ENCODE results near the gene WDR45B.
"Not testable (repeated sequence)": the region's sequence is repeated elsewhere in the genome, so short reads cannot be mapped to it uniquely, and the experiment has no call there.

WDR45B gene

DNA sequence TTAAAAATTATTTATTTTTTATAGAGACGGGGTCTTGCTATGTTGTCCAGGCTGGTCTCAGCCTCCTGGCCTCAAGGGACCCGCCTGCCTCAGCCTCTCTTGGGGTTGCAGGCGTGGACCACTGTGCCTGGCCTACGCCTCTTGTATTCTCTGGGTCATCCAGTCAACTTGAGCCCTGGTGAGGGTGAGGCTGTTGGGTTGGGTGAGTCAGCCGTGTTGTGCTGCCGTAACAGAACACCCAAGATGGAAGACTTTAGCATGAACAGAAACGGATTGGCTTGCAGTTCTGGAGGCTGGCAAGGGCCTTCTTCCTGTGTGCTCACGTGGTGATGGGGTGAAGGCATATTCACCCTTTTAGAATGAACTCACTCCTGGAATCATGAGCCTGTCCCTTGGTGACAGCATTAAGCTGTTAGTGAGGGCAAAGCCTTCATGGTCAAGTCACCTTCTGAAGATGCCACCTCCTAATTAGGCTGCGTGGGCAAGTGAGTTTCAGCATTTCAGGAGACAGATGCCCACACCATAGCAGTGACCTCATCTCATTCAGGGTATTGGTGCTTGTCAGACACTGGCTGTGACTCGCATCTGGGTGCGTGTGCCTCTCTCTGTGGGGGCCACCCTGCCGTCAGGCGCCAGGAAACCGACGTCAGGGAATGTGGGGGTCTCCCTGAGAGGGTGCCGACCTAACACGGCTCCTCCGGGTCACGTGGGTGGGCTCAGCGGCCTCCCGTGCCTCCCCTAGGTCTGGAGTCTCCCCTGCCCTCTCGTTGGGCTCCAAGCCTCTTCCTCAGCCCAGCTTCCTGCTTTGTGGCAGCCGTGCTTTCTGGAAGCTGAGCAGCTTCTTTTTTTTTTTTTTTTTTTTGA is 49.8 kb downstream of the WDR45B start:
- DNase-seq = no peak

DNA sequence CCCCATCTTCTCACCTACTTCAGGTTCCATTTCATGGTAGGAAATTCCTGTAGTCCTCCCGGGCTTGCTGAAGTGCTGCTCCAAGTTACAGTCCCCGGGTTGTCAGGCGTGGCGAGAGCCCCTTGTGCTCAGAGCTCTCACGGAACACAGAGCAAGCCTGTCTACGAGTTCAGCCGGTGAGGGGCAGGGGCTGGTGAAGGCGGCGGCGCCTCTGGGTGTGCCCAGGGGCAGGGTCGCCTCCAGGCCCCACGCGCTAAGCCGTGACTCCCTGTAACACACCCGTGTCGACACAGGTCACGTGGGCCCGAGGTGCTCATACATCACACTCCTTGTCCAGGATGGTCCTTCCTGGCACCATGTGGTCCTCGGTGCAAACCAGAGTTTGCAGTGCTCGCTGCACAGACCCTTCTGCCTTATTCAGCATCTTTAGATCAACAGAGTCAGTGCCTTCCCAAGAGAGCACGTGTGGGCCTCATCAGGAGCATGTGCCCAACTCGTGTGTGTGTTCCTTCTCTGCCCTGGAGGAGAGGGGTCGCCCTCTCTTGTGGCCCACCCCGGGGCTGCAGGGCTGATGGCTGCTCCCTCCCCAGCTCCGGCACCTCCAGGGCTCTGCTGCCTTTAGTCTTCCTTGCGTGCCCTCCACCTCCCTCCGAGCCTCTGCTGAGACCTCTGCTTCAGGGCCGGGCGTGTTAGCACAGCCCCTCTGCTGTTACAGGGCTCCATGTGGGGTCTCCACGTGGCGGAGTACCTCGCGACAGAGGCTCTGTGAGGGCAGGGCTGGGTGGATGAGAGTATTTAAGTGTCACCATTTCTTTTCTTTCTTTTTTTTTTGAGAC is 51.2 kb downstream of the WDR45B start:
- no peak for DNase-seq

DNA sequence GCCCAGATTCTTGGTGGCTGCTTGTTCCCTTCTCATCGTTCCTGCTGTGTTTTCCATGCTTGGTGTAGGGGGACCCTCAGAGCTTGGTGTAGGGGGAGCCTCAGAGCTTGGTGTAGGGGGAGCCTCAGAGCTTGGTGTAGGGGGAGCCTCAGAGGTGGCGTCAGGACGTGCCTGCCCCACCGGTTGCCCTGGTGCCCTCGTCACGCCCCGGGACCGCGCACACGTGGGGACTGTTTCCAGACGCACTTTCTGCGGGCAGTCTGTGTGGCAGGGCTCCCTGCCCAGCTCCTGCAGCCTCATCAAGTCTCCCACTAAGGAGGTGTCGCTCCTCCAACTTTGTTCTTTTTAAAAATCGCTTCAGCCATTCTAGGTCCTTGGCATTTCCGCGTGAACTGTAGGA is 51.9 kb downstream of the WDR45B start:
- no peak for DNase-seq

DNA sequence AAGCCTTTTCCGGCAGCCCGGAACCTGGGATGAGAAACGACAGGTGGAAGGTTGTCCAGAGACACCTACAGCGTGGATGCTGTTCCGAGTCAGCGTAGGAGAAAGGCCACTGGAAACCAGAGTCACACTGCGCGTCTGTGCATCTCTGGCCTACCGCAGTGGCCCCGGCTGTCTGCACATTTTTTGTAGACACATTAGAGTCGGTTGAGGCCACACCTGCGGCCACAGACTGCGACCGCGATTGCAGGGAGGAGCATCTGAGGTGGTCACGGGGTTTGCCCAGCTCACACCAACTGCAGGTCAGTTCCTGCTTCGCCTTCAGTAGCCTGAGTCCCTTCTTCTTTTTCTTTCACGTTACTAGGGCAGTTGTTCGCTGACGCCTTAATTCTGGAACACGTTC is 52.4 kb downstream of the WDR45B start:
- DNase-seq = no peak

DNA sequence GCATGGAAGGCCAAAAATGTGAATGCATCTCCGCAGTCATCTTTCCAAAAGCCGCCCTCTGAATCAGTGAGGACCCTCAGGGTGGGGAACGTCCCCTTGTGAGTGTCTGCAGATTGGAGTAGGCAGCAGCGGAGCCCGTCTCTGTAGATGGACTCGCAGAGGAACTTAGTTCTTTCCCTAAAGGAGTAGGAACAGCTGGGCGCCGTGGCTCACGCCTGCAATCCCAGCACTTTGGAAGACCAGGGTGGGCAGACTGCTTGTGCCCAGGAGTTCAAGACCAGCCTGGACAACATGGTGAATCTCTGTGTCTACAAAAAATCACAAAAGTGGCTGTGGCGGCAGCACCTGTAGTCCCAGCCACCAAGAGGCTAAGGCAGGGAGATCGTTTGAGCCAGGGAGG is 53.7 kb downstream of the WDR45B start:
- DNase-seq = no peak

DNA sequence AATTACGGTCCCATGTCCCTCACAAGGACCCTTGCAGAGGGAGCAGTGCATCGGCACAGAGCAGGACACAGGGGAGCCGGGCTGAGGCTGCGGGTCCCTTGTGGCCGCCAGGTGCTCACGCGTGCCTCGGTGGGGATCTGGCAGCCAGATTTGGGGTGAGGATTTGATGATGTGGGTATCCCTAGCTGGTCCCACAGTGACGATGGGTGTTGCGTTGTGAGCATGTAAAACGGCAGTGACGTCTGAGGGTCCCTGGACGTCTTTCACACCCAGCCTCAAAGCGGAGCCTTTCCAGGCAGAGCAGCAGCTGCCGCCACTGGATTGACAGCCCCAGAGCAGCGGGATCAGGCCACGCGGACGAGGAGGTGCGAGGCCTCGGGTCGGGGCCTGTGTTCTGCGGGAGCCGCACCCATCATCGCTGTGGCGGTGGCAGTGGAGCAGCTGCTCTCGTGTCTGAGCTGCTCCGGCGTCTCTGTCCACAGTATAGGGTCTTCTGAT is 54.6 kb downstream of the WDR45B start:
- no peak for DNase-seq

DNA sequence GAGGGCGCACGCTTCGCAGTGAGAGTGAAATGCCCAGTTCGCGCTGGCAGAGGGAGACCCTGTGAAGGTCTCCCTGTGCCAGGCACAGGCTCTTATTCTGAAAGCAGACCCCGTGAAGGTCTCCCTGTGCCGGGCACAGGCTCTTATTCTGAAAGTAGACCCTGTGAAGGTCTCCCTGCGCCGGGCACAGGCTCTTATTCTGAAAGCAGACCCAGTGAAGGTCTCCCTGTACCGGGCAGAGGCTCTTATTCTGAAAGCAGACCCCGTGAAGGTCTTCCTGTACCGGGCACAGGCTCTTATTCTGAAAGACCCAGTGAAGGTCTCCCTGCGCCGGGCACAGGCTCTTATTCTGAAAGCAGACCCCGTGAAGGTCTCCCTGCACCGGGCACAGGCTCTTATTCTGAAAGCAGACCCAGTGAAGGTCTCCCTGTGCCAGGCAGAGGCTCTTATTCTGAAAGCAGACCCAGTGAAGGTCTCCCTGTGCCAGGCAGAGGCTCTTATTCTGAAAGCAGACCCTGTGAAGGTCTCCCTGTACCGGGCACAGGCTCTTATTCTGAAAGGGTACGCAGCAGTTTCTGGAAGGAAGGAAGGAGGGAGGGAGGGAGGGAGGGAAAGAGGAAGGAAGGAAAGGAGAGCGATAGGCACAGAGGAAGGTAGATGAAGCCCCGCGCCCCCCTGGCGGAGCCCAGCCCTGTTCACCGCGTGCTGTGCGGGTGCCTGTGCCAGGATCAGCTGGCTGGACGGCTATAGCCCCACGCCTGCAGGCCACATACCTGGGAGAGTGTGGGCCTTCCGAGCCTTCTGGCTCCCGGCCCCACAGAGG is 55.3 kb downstream of the WDR45B start:
- peak; percentile 52 for DNase-seq

DNA sequence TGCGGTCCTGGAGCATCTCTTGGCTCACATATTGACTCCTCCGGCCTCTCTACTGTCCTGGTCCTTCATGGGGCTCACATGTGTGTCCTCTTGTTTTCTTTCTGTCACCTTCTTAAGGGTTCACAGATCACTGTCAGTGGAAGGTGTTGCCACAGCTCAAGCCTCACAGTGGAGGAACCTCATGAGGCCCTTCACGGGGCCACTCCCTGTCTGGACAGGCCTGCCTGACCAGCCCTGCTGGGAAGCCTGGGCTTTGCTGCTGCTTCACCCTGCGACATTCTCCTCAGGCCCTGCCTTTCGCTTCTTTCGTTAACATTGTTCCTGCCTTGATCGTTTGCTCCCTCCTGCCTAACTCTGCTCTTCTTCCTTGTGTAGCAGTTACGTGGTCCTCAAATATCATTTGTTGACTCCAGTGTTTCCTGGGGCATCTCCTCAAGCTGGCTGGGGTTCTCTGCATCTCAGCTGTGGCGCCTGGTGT is 55.9 kb downstream of the WDR45B start:
- DNase-seq = no peak

DNA sequence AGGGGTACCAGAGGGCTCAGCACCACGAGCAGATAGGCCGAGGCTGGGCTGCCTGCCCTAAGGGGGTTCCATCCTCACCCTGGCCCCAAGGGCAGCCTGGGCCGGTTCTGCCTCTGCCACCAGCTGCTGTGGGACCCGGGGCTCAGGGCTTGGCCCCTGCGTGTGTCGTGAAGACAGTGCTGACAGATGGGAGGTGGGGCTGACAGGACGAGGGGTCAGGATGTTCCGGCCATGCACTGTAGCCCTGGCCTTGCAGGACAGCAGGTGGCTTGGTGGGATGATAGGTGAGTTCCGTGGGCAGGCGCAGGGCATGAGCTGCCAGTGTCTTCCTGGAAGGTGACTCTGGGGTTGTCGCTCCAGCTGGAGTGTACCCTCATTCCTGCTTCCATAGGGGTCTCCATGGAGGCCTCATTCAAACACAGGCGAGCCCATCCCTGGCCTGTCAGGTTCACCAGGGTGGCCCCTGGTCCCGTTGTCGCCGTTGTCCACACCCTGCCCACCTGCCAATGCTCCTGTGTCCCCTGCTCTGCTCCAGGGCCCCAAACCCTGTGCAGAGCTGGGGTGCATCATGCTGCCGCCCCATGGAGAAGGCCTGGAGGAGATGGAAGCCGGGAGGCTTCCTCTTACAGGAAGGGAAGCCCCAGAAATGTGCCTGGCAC is 57.2 kb downstream of the WDR45B start:
- DNase-seq = no peak

DNA sequence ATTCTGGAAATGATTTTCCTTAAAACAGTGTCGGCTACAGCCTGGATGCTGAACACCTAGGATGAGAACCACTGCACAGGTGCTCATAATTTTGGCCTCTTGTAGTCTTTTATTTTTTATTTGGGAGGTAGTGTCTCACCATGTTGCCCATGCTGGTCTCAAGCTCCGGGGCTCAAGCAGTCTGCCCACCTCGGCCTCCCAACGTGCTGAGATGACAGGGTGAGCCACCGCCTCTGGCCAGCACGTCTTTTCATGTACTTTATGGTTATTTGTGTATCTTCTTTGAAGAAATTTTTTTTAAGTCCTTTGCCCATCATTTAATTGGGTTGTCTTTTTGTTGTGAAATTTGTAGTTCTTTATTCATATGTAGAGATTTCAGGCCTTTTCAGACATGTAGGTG is 58.0 kb downstream of the WDR45B start:
- no peak for DNase-seq

DNA sequence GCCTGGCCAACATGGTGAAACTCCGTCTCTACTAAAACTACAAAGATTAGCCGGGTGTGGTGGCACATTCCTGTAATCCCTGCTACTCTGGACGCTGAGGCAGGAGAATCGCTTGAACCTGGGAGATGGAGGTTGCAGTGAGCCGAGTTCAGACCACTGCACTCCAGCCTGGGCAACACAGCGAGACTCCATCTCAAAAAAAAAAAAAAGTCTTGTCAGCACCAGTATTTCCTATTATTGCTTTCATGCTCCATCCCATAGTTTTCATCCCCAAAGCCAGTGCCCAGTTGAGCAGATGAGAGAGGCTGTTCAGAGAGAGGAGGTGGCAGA is 58.4 kb downstream of the WDR45B start:
- DNase-seq = no peak

DNA sequence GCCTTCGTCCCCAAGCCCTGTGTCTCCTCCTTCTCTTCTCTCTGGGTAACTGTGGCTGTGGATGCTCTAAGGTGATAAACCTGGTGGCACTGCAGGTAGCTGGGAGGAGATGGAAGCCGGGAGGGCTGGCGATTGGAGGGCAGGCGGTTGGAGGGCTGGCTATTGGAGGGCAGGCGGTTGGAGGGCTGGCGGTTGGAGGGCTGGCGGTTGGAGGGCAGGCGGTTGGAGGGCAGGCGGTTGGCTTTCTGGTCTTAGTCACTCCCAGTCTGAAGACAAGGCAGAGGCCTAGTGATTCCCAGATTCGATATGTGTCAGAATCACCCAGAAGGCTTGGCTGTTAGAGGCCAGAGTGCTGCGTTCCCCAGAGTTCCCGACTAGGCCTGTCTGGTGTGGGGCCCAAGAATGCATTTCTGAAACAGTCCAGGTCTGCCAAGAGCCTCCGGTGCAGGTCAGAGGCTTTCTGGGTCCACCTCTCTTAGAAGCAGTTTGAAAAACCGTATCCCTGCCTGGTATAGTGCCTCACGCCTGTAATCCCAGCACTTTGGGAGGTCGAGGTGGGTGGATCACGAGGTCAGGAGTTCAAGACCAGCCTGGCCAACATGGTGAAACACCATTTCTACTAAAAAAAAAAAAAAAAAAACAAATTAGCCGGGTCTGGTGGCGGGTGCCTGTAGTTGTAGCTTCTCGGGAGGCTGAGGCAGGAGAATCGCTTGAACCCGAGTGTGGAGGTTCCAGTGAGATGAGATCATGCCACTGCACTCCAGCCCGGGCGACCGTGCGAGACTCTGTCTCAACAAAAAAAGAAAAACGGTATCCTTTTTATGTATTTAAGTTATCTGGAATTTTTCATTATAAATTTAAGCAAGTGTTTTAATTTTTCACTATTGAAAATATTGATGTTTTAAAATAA is 59.7 kb downstream of the WDR45B start:
- DNase-seq = no peak

DNA sequence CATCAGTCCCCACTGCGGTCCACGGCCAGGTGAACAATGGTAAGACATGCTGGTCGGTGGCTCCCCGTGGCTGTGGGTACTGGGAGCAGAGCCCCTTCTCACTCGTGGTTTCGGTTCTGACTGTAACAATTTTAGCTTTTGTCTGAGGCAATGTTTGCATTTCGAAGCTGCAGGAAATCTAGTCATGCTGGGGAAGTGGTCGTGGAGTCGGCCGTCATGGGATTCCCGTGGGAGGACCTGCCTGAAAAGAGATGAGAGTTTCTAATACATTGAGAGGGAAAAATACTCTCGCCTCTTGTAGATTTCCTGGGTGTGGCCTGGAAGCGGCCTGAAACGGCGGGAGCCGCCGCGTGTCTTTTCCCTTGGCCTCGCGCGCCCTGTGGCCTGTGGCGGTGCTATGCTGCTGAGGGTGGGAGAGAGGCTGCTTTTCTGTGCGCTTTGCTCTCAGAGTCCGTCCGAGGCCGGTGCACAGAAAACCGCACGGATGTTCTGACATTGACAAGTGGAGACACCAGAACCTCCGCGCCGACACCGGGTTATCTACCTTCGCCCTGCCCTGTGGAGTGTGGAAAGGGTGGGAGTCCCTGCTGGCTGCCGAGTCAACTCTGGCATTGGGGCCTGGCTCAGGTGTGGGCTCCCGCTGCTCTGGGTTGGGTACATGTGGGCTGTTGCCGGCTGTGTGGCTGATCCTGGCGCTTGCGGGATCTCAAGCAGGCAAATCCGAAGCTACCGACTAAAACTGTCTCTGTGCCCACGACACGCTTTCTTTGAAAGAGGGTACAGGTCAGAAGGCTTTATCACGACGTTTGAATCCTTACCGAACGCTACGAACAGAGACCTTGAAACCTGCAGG is 60.8 kb downstream of the WDR45B start:
- DNase-seq = no peak

DNA sequence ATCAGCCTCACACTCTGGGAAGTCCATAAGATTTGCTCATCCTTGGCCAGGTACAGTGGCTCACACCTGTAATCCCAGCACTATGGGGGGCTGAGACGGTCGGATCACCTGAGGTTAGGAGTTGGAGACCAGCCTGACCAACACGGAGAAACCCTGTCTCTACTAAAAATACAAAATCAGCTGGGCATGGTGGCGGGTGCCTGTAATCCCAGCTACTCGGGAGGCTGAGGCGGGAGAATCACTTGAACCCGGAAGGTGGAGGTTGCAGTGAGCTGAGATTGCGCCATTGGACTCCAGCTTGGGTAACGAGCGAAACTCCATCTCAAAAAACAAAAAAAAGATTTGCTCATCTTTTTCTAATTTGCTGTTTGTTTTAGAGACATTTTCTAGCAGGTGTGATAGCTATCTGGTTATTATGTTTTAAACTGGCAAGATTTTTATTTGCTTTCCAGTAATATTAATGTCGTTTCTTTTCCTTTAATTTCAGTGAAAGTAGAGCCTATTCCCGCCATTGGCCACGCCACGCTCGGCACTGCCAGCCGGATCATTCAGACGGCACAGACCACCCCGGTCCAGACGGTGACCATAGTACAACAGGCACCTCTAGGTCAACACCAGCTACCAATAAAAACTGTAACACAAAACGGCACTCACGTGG is 61.5 kb downstream of the WDR45B start:
- DNase-seq = no peak

DNA sequence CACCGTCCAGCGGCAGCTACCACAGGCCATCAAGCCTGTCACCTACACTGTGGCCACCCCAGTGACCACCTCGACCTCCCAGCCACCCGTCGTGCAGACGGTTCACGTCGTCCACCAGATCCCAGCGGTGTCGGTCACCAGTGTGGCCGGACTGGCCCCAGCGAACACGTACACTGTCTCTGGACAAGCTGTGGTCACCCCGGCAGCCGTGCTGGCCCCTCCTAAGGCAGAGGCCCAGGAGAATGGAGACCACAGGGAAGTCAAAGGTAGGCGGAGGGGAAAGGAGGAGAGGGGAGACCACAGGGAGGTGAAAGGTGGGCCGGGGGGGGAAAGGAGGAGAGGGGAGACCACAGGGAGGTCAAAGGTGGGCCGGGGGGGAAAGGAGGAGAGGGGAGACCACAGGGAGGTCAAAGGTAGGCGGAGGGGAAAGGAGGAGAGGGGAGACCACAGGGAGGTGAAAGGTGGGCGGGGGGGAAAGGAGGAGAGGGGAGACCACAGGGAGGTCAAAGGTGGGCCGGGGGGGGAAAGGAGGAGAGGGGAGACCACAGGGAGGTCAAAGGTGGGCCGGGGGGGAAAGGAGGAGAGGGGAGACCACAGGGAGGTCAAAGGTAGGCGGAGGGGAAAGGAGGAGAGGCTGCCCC is 62.2 kb downstream of the WDR45B start:
- DNase-seq = peak; percentile 20

DNA sequence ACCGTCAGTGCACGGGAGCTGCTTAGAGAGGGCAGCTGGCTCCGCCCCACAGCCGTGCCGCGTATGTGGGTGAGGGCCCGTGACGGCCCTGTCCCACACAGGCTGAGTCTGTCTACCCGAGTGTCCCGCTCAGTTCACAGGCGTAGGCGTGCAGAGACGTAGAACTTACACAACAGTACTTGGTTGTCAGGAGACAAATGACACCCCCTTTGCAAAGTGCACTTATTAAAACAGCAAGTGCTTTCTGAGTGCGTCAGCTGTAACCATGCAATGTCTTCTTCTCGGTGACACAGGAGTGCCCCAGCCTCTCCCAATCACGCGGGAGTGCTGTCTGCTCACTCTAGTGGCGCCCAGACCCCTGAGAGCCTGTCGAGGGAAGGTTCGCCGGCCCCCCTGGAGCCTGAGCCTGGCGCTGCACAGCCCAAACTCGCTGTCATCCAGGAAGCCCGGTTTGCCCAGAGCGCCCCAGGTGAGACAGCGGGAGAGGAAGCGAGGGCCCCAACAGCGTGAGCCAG is 64.5 kb downstream of the WDR45B start:
- DNase-seq = no peak

DNA sequence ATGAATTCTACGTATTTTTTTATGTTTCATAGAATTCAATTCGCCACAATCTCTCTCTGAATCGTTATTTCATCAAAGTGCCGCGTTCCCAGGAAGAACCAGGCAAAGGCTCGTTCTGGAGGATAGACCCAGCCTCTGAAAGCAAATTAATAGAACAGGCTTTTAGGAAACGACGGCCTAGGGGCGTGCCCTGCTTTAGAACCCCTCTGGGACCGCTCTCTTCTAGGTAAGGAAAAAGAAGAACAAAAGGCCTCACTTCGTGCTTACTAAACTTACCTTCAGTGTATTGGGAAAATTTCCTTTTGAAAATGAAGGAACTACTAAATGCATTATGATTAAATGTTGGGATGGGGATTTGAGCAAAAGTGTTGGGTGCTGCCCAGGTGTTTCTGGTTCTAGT is 65.5 kb downstream of the WDR45B start:
- DNase-seq = no peak

DNA sequence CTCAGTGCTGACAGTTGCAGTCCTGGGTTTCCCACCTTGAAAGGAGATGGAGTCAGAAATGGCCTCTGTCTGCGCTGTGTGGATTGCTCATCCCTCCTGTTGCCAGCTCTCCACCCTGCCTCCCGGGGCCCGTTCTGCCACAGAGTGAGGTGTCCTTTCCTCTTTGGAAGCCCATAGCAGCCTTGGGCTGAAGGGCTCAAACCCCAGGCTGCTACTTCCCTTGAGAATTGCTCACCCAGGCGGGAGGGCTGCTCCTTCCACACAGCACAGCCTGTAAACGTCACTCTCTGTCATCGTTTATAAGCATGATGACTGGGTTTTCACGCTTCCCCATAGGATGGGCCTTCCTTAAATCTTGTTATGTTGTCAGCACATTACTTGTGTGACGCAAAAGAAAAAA is 66.0 kb downstream of the WDR45B start:
- no peak for DNase-seq

DNA sequence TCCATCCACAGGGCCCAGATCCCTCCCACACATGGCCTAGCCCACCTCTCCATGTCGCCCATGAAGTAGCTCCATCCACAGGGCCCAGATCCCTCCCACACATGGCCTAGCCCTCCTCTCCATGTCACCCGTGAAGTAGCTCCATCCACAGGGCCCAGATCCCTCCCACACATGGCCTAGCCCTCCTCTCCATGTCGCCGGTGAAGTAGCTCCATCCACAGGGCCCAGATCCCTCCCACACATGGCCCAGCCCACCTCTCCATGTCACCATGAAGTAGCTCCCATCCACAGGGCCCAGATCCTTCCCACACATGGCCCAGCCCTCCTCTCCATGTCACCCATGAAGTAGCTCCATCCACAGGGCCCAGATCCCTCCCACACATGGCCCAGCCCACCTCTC is 68.3 kb downstream of the WDR45B start:
- not testable (repeated sequence) for DNase-seq

Data from activated CD4-positive, alpha-beta T cell treated with anti-CD3 and anti-CD28 coated beads, Interleukin-2, amount 50 U/mL, for 1 hour (primary cell).